C4-2B (cell line): ENCODE measurements around the gene PIK3R2.

ENCODE experiments used
- CTCF ChIP-seq: fragments of 450-650 bp; conservative IDR thresholded peaks from 2 replicates; pipeline ENCODE4 v1.5.1; 2017; ENCODE audit warnings: mild to moderate bottlenecking
- ZFX ChIP-seq: fragments of 450-650 bp; IDR thresholded peaks from 2 replicates; pipeline ENCODE4 v1.6.1; 2017

- no peak for TF ChIP-seq CTCF
- no peak for TF ChIP-seq ZFX
Measured at GRCh38 chr19:18170714-18171255, 17.8 kb downstream of the PIK3R2 start.
